Esophagus squamous epithelium (tissue), 4 donors: Measurements from ENCODE around the gene CGB3.

Source experiments
- CTCF ChIP-seq, 6 experiments: fragments of 450-650 bp in 4 of 6; fragments of 200-600 bp in 2 of 6; sonication (generic) in 2 of 6; IDR thresholded peaks; one replicate each; pipeline ENCODE4 v1.5.1; 2016 to 2019; ENCODE audit warnings: antibody characterized with exemption in 6 of 6, mild to moderate bottlenecking in 4 of 6, moderate library complexity in 4 of 6
- POLR2A ChIP-seq, 4 donors: fragments of 450-650 bp; IDR thresholded peaks; one replicate each; pipeline ENCODE4 v1.6.1; 2017; ENCODE audit warnings: antibody characterized with exemption in 4 of 4, mild to moderate bottlenecking in 4 of 4, moderate library complexity in 3 of 4

GRCh38 chr19:49019242-49019932 is 4.7 kb downstream of the CGB3 start:
- no peak for TF ChIP-seq CTCF (IDR thresholded peaks at IDR 0.05)
- no peak for TF ChIP-seq POLR2A (IDR thresholded peaks at IDR 0.05)
